ENCODE results near the gene UBE2D3.

UBE2D3 gene

DNA sequence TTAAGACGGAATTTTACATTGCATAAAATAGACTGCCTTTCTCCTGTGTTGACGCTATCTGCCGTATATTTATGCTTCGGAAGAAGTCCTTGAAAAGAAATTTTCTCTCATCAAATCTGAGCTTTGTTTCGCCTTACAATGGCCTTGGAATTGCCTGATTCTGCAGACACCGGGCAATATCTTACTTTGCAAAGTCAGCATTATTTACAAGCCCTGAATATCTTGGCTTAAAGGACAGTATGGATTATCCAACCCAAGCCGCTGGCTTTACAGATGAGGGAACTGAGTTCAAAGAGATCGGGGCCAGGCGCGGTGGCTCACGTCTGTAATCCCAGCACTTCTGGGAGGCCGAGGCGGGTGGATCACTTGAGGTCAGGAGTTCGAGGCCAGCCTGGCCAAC is 65.4 kb downstream of the UBE2D3 start:
- TF ChIP-seq, protein P1, sequence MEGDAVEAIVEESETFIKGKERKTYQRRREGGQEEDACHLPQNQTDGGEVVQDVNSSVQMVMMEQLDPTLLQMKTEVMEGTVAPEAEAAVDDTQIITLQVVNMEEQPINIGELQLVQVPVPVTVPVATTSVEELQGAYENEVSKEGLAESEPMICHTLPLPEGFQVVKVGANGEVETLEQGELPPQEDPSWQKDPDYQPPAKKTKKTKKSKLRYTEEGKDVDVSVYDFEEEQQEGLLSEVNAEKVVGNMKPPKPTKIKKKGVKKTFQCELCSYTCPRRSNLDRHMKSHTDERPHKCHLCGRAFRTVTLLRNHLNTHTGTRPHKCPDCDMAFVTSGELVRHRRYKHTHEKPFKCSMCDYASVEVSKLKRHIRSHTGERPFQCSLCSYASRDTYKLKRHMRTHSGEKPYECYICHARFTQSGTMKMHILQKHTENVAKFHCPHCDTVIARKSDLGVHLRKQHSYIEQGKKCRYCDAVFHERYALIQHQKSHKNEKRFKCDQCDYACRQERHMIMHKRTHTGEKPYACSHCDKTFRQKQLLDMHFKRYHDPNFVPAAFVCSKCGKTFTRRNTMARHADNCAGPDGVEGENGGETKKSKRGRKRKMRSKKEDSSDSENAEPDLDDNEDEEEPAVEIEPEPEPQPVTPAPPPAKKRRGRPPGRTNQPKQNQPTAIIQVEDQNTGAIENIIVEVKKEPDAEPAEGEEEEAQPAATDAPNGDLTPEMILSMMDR (IDR thresholded peaks at IDR 0.05; ENCODE audit: low read depth, low read length, missing control alignments) = no peak
- no peak for DNase-seq (ENCODE audit: low read depth)
- in situ Hi-C loops (cut with HindIII; ENCODE audit: low sequenced_read_pairs) = no loop called here
- H3K4me3 ChIP-seq (ENCODE audit: low read depth, low read length) = no peak overlapping the region

DNA sequence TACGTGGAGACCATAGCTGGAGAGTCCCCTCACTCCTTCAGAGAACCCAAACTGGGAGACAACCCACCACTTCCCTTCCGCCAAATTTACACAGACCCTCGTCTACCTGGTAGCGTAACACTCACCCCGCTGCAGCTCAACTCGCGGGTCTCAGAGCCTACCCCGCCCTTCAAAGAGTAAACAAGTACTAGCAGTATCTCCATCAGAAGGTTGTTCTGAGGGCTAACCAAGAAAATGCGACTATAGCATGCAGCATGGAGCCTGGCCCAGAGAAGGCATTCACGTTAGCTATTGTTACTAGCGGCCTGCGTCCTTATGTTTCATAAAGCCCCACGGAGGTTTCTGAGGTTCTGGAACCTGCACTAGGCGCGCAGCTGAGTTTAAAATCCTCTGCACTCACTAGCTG is 66.1 kb downstream of the UBE2D3 start:
- in situ Hi-C loops (cut with HindIII; ENCODE audit: low sequenced_read_pairs) = no loop called here
- TF ChIP-seq, protein P1 (IDR thresholded peaks at IDR 0.05; ENCODE audit: low read depth, low read length, missing control alignments) = no peak
- peak overlapping the region; percentile 80 for H3K4me3 ChIP-seq (ENCODE audit: low read depth, low read length)
- no peak for DNase-seq (ENCODE audit: low read depth)

DNA sequence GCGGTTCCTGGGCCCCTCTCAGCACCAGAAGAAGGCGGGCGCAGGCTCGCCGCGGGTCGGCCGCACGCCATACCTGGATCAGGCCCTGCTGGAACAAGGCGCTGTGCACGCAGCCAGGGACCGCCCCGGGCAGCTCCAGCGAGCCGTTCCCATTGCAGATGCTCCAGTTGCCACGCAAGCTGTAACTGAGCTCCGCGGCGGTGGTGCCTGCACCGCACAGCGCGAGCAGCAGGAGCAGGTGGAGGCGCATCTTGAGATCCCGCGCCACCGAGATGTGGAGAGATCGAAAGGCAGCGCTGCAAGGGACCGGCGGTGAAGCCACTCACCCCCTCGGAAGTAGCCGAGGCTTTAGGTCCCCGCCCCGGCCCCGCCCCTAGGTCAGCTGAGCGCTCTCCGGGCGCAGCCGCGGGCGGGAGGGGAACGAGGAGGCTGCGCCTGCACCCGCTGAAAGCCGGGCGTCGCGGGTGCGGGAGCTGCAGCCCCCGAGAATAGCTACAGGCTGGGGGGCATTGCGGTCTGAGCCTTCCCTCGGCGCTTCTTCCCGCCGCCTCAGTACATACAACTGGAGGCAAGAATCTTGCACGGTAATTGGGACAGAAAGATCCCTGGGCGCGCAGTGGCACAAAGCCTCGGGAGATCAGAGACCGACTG is 66.6 kb downstream of the UBE2D3 start, which contains the start of gene MANBA:
Gene MANBA, minus strand, starts transcription at position 324 of the 651 bp plus-strand sequence. Its CDS starts 74 bp downstream, at position 250.
- peak within 1 kb of the TSS; percentile 80 for H3K4me3 ChIP-seq (ENCODE audit: low read depth, low read length)
- in situ Hi-C loops (cut with HindIII; ENCODE audit: low sequenced_read_pairs) = no loop called here
- TF ChIP-seq, protein P1 (IDR thresholded peaks at IDR 0.05; ENCODE audit: low read depth, low read length, missing control alignments) = no peak
- DNase-seq (ENCODE audit: low read depth) = no peak

DNA sequence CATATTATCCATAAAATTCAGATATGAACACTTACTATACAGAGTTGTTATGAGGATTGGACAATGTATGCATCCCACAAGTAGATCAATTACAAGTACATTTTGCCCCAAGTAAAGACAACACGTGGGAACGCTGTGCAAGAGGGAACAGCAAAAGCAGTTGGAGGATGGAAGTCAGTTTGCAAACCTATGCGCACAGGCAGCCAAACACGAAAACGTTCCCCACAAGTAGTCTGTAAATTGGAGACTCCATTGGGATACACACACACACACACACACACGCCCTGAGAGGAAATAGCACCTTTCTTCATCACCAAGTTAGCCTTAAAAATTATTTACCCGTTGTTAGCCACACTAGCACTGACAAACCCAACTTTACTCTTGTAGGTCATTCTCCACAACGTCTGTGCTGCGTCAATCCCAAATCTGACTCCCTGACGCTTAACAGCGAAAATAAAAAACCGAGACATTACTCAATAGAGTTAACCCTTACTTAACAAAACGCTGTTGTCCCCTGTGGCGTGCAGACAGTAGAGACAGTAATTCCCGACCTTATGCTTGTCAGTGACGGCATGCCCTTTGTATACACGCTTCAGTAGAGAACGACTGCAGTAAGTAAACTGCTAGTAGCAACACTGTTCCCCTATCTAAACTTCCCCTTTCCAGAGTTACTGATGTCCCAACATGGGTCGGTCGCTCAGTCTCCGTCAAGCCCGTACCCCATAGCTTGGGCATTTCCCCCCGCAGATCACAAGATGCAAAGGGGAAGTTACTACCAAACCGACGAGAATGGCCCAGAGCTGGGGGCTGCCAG is 67.3 kb downstream of the UBE2D3 start:
- TF ChIP-seq, protein P1 (IDR thresholded peaks at IDR 0.05; ENCODE audit: low read depth, low read length, missing control alignments) = no peak
- peak; percentile 18 for DNase-seq (ENCODE audit: low read depth)
- H3K4me3 ChIP-seq (ENCODE audit: low read depth, low read length) = peak overlapping the region; percentile 80

DNA sequence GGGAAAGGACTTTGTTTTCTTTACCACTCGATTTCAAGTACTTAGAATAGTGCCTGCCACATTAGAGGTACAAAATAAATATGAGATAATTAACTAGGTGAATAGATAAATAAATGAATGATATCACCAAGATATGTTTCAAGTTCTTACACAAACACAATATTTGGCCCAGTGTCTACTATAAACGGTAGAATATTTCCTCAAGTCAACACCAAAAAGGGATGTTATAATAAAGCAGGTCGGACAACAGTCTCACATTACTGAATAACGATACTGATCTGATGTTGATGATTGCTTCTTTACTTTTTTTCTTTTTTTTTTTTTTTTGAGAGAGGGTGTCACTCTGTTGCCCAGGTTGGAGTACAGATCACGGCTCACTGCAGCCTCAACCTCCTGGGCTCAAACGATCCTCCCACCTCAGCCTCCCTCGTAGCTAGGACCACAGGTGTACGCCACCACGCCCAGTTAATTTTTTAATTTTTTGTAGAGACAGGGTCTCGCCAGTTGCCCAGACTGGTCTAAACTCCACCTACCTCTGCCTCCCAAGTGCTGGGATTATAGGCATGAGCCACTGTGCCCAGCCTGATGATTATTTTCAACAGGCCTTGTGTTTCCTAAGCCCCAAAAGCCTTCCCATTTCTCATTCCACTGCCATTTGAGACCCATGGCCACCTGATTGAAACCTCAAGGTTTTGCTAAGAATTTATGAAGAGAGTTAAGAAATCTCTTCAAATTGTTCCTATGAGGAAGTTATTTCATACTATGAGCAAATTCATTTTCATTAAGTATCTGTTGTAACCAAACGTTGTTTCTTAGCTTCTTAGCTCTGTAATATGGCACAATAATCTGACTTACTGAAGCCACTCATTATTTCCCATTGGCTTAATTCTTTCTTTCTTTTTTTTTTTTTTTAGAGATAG is 68.8 kb downstream of the UBE2D3 start:
- in situ Hi-C loops (cut with HindIII; ENCODE audit: low sequenced_read_pairs) = no loop called here
- no peak overlapping the region for H3K4me3 ChIP-seq (ENCODE audit: low read depth, low read length)
- no peak for DNase-seq (ENCODE audit: low read depth)
- TF ChIP-seq, protein P1 (IDR thresholded peaks at IDR 0.05; ENCODE audit: low read depth, low read length, missing control alignments) = no peak

More for the DNA sequence above, 67.3 kb downstream of the UBE2D3 start:
- in situ Hi-C loops (cut with HindIII; ENCODE audit: low sequenced_read_pairs) = no loop called here

DNA sequence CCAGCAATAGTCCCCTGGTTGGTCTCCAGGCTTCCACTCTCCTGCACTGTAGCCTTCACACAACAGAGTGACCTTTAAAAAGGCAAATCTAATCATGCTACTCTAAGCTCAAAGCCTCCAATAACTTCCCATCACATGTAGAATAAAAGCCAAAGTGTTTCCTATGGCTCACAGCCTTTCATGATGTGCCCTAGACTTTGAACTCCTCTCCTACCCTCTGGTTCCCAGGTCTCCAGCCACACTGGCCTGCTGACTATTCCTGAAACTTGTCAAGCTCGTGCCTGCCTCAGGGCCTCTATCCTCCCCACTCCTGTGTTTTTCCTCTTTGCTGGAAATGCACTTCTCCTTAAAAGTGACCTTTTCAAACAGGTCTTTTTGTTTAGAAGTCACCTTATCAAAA is 69.7 kb downstream of the UBE2D3 start:
- in situ Hi-C loops (cut with HindIII; ENCODE audit: low sequenced_read_pairs) = no loop called here
- no peak overlapping the region for H3K4me3 ChIP-seq (ENCODE audit: low read depth, low read length)
- no peak for DNase-seq (ENCODE audit: low read depth)
- TF ChIP-seq, protein P1 (IDR thresholded peaks at IDR 0.05; ENCODE audit: low read depth, low read length, missing control alignments) = no peak

All from astrocyte of the cerebellum (primary cell).